GM18858 (cell line): ENCODE data around the gene CCDC186.
"Not testable (repeated sequence)": the region's sequence is repeated elsewhere in the genome, so short reads cannot be mapped to it uniquely, and the experiment has no call there.

Experiments
- ATAC-seq: cut with Tn5 transposase; IDR thresholded peaks from one replicate; pipeline ENCODE4 v1.9.1; 2021; ENCODE audit not compliant: unreplicated experiment

The CCDC186 gene

GRCh38 chr10:114174695-114175188 is 739 bp upstream of the CCDC186 start:
- peak; percentile 10 for ATAC-seq

DNA sequence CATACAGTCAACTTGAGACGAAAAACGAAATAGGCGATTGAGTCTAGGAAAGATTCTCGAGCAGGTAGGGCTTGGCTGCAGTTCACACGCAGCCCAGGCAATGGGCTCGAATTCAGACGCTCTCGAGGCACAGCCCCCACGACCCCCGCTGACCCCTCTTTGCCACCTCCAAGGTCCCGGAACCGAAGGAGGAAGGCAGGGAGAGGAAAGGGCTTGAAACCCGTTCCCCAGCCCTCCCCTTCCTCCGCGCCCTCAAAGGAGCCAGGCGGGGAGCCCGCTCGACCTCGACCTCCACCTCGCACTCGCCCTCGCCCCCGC is 441 bp downstream of the CCDC186 start:
- ATAC-seq, result no peak

- ATAC-seq, result no peak
Measured at GRCh38 chr10:114172776-114173602, 1.0 kb downstream of the CCDC186 start.

GRCh38 chr10:114172216-114172615 is 1.8 kb downstream of the CCDC186 start:
- no peak for ATAC-seq

- ATAC-seq, result no peak
Measured at GRCh38 chr10:114168450-114169009, 5.5 kb downstream of the CCDC186 start.

GRCh38 chr10:114167985-114168384 is 6.0 kb downstream of the CCDC186 start:
- ATAC-seq, result no peak

DNA sequence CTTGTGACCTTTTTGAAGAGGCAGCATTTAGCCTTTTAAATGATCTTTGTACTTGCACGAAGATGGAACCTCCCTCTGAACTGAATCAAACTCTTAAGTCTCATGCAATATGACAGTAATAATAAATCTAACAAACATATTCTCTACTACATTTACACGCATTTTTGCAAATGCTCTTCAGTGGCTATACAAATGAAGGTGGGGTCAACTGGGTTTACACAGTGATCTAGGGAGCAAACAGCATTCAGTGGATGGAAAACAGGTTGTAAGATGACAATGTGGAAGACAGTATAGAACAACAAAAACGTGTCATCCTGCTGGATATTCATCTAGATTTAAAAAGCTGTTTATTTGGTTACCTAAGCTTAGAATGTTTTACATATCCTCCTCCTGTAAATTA is 7.5 kb downstream of the CCDC186 start:
- ATAC-seq, result no peak

- ATAC-seq, result no peak
Measured at GRCh38 chr10:114166043-114166442, 8.0 kb downstream of the CCDC186 start.

GRCh38 chr10:114163062-114163461 is 10.9 kb downstream of the CCDC186 start:
- ATAC-seq, result no peak

DNA sequence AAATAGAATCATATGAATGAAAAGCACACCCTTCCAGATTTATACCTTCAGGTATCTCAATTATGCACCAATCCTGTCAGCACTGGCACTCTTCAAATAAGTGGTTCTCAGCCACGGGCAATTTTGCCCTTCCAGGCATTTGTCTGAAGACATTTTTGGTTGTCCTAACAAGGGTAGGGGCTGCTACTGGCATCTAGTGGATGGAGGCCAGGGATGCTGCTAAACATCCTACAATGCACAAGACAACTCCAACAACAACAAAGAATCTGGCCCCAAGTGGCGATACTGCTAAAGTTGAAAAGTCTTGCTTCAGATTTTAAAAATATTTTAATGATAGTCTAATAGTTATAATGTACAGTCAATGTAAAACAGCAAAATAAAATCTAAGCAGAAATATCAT is 16.1 kb downstream of the CCDC186 start:
- no peak for ATAC-seq

GRCh38 chr10:114151892-114152291 is 22.1 kb downstream of the CCDC186 start:
- ATAC-seq, result no peak

DNA sequence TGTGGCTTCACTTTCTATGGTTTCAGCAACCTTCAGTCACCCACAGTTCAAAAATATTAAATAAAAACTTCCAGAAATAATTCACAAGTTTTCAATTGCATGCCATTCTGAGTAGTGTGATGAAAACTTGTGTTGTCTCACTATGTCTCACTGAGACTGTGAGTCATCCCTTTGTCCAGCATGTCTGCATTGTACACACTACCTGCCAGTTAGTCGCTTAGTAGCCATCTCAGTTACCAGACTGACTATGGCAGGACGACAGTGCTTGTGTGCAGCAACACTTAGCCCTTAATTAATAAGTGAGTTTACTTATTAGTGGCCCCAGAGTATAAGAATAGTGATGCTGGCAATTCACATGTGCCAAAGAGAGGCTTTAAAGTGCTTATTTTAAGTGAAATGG is 22.5 kb downstream of the CCDC186 start:
- no peak for ATAC-seq

DNA sequence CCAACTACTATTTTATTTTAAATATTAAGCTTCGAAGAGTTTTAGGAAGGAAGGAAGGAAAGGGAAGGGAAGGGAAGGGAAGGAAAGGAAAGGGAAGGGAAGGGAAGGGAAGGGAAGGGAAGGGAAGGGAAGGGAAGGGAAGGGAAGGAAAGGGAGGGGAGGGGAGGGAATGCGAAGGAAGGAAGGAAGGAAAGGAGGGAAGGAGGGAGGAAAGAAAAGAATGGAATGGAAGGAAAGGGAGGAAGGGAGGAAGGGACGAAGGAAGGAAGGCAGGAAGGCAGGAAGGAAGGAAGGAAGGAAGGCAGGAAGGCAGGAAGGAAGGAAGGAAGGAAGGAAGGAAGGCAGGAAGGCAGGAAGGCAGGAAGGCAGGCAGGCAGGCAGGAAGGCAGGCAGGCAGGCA is 24.5 kb downstream of the CCDC186 start:
- ATAC-seq, result not testable (repeated sequence)

DNA sequence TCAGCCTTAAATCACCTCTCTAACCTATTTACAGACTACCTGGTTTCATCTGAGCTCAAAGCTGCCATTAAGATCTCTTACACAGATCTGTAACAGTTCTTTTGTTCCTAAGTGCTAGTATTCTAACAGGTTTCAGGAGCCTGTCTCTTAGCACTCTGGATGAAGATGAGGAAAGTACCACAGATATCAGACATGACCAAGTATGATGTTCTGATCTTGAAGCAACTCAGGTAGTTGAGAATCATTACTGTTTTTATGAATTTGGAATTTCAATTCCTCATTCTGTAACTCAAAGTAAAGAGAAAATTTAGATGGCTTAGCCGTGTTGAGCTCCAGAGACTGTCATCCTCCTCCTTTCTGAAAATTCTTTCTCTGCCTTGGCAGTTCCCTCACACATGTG is 30.8 kb downstream of the CCDC186 start:
- no peak for ATAC-seq

- ATAC-seq, result no peak
Measured at GRCh38 chr10:114142018-114142417, 32.0 kb downstream of the CCDC186 start.

GRCh38 chr10:114140827-114141226 is 33.2 kb downstream of the CCDC186 start:
- not testable (repeated sequence) for ATAC-seq

DNA sequence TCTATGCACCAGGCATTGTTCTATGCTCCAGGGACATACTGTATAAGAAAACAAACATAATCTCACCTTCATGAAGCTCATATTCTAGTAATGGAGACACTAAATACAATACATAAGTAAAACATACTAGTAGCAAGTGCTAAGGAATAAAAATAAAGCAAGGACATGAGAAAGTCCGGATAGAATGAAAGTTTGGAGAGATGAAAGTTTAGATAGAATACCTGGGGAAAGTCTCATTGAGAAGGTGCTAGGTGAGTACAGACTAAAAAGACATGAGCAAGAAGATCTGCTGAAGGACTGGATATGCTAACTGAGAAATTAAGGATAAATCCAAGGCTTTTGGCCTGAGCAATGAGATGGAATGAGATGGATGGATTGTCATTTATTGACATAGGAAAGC is 34.0 kb downstream of the CCDC186 start:
- no peak for ATAC-seq

DNA sequence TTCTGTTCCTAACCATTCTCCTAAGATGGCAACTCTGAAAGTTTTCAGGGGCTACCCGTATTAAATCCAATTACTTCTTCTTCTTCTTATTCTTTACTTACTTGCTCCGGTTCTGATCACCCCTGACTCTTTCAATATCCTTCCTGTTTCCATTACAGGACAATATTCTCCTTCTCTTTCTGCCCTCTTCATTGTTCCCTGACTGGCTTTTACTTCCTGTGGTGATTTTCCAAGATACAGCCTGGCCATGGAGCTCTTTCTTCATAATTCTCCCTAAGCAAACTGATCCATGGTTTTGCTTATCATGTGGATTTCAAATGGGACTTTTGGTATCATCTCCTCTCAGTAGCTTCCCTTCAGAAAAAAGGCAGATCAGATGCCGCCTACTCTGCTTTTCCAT is 35.4 kb downstream of the CCDC186 start:
- no peak for ATAC-seq

- no peak for ATAC-seq
Measured at GRCh38 chr10:114135476-114135875, 38.5 kb downstream of the CCDC186 start.

GRCh38 chr10:114131094-114131493 is 42.9 kb downstream of the CCDC186 start:
- peak; percentile 68 for ATAC-seq

DNA sequence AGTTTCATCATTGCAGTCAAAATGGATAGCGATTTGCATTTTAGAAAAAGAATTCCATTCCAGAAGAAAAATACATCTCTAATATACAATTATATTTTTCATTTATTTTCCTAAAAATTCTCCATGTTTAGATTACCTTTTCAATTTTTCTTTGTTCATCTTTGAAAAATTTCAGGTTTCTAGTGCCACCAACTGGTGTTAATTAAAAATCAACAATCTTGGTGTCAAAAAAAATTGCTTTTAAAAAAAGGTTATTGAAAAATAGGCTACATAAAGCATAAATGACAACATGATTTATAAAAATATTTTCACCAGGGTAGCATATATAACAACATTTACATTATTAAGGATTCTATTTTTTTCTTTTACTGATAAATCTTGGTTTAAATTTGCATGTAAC is 53.0 kb downstream of the CCDC186 start:
- ATAC-seq, result no peak

DNA sequence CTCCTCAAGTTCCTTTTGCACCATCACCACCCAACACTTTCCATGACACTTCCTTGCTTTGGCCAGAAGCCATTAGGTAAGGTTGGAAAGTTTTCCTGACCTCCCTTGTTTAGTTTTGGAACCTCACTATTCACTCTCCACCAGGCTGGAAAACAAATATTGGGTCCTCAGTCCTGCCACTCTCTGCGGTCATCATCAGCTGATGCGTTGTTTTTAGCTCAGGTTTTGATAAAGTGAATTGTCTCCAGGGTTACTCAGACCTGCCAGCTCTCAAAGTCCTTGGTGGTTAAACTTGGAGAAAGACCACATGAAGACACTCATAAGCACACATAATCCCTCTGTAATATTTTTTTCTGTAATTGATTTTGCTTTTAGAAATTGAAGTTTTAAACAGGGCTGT is 55.5 kb downstream of the CCDC186 start:
- no peak for ATAC-seq

DNA sequence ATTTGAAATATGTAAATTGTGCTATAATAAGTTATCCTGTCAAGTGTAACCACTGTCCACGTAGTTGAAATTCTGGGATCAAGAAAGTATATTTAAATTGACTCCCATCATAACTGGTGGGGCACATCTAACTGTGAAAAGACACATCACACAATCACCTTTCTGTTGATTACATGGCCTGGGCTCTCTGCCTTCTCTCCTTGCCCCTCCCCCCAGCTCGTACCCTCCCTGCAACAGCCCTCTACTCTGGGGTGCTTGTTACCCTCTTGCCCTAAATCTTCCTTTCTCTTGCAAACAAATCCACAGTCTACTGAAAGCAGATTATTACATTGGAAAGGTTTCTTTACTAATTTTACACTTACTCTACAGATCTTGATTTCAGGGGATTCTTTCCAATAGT is 56.3 kb downstream of the CCDC186 start:
- ATAC-seq, result no peak
